CD4-positive, alpha-beta T cell treated with Interferon gamma for 1 hour (primary cell): Measurements from ENCODE around the gene MEP1B.
"Not testable (repeated sequence)": the region's sequence is repeated elsewhere in the genome, so short reads cannot be mapped to it uniquely, and the experiment has no call there.

Experiments
- DNase-seq: peaks from one replicate; pipeline ENCODE4 v3.0.0-alpha.2; 2020

Gene MEP1B

DNA sequence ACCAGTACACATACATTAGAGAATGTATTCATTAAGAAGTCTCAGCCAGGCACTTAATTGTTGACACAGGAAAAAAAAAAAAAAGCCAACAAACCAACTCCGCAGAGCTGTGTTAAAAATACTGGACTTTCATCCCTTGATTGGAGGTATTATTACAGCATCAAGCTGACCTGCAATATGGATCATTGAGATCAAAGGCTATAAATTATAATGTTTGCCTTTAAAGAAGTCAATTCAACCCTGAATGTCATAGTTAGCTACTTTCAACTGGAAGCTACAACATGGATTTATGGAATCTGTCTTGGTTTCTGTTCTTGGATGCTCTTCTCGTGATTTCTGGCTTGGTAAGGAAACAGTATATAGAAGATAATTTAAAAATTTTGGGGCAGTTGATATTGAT is at the start of gene MEP1B:
MEP1B (plus strand) TSS at position 250 of the 400 bp plus-strand sequence; CDS start at position 282, 32 bp downstream.
- no peak for DNase-seq

DNA sequence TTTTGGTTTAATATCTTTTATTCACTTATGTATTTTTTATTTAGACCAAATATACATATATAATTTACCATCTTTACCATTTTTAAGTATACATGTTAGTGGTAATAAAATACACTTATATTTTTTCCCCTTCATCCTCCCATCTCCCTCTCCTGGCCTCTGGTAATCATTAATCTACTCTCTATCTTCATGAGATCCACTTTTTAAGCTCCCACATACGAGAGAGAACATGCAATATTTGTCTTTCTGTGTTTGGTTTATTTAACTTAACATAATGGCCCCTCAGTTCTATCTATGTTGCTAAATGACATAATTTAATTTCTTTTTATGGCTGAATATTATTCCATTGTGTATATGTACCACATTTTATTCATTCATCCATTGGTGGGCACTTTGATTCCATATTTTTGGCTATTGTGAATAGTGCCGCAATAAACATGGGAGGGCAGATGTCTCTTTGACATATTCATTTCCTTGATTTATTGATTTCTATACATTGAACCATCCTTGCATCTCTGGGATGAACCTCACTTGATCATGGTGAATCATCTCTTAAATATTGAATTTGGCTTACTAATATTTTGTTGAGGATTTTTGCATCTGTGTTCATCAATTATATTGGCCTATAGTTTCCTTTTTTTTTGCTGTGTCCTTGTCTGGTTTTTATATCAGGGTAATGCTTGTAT is 41.5 kb upstream of the MEP1B start:
- no peak for DNase-seq

DNA sequence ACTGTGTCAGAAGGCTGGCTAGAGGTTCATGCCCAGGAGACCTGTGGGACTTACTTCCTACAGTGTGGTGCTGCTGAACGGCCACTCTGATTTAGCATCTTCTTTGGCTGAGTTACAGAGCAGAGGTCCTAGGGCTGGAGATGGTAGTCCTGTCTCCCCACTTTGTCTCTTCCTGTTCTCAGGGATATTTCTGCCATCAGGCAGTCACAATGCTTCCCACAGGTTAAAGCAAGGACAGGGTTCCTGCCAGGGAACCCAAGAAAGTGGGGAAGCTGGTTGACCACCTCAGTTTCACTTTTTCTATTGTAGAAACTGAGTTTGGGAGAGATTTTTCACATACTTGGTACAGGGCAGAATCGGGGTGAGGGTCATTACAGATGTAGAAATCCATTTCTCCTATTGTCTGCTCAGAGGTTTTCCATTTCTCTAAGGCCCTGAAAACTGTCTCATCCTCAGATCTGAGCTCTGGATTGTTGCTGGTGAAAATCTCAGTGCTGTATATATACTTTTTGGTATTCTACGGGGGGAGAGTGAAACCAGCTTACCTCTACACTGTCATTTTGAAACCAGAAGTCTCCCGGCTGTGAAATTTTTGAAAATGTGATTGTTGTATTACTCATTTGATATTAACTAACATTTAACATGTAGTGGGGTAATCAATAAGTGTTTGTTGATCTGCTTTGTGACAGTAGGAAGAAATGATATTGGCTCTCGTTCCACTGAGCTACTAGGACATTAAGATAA is 37.0 kb upstream of the MEP1B start:
- DNase-seq = no peak

DNA sequence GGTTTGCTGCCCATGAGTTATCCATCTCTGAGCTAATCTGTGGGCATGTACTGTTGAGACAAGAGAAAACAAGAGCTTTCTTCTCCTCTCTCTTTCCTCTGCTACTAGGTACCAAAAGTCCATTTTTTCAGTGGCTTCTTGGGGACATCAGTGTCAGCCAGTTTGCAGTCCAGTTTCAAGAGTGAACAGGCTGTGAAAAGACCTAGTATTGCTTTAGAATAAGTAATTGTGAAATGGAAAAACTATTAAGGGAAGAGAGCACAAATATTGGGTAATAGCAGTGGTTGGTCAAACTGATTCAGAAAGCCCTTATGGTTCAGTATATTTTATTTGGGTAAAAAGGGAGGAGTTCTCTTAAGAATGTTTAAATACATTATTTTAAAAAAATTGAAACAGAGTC is 33.0 kb upstream of the MEP1B start:
- DNase-seq = no peak

DNA sequence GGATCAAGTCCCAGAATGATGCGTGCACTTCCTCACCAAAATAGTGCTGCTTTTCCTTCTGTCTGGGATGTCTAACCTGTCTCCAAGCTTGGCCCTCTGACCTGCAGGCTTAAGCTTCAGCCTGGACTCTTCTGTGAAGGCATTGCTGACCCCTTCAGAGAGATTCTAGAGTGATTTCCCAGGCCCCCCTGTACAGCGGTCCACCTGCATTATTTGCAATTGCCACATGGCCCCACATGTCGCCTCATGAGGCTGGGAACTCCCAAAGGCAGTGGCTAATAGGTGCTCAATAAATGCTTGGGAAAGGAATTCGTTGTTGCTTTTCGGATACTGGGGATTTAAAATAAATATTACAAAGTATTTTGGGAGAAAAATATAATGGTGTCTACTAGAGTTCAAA is 32.3 kb upstream of the MEP1B start:
- no peak for DNase-seq

DNA sequence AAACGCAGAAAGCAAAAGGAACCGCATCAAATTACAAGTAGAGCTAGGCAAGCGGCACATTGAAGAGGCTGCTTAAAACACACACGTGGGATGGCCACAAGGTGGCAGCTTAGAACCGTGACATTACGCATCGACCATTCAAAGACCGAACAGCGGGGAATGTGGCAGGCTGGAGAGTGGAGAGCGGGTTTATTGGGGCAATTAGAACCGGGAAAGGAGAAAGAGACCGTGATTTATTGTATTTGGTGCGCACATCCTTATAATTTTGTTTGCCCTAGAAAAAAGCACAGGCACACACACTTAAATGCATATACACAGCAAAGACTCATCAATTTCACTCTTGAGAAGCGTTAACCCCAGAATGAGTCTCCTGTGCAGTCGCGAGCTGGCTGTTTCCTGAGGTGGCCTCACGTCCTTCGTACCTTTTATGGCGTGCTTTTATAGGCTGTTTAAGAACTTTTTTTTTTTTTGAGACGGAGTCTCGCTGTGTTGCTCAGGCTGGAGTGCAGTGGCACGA is 31.7 kb upstream of the MEP1B start:
- DNase-seq = peak; percentile 69

DNA sequence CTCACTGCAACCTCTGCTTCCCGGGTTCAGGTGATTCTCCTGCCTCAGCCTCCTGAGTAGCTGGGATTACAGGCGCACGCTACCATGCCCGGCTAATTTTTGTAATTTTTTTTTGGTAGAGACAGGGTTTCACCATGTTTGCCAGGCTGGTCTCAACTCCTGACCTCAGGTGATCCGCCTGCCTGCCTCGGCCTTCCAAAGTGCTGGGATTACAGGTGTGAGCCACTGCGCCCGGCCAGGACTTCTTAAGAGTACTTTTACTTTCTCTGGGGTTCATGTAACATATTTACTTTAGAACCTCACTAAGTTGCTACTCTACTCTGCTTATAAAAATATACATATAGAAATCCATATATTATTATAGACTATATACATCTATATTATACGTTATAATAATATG is 31.2 kb upstream of the MEP1B start:
- DNase-seq = not testable (repeated sequence)

DNA sequence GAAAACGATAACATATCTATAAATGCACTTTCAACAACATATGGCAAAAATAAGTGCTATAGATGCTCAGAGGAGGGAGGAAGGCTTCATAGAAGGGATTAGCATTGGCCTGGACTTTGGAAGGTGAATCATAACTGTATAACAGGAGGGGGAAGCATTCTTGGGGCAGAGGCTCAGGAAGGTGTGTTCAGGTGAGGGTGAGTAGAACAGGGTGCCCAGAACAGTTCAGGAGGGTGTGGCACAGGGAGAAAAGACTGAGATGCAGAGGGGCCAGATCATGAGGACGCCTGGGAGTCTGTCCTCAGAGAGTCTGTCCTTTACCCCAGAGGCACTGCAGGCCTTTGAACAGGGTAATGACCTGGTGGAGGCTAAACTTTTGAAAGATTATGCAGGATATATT is 29.3 kb upstream of the MEP1B start:
- no peak for DNase-seq

DNA sequence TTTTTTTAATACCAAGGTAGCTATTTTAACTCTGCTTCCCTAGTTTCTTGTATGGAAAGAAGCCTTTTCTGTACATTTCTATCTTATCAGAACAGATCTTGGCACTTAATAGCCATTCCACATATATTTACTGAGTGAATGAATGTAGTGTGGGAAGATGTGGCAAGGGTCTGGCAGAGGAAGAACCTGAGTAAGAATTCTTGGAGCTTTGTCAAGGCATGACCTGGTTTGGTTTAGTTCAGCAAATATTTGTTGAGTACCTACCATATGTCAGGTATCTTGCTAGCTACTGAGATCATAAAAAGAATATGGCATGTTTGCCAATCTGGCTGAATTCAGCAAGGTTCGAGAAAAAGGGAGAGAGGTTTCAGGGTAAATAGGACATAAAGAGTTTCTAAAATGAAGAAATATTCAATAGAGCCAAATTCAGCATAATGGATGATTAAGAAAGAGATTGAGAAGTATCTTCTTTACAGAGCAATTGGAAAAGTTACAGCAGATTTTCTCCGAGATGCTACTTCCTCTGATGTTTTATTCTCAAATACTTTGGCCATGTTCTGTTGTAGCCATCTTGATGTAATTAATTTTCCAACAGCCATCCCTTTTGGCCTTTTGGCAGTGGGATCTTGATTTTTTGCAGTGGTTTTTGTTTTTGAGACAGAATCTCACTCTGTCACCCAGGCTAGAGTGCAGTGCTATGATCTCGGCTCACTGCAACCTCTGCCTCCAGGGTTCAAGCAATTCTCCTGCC is 21.7 kb upstream of the MEP1B start:
- DNase-seq = no peak

DNA sequence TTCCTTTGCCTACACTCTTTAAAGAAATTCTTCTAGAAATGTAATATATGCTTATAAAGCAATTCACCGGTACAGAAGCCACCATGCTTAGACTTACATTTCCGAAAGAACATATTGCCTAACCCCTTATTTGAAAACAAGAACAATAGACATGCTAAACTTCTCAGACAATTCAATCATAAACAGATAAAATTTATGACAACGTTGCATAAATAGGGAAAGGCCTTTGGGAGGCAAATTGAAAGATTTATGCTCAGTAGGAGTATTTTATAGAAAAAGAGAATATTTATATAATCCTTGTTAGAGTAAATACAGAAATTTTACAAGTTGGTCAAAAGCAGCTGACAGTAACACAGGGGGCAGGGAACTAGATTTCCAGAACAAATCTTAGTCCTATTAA is 16.2 kb upstream of the MEP1B start:
- DNase-seq = no peak

DNA sequence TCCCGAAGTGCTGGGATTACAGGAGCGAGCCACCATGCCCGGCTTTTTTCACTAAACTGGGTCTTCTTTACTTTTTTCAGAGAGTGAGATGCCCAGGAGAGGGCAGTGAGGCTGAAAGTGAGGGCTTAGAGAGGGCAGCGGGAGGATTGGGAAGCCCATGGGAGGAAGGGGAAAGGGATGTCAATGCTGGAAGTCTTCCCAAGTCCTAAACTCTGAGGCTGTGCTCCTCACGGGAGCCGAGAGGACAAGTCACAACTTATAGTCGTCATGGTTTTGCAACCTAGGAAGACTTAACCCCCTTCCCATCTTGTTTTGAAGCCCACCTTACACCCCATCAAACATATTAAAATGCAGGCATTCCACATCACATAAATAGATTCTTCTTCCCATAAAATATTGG is 15.1 kb upstream of the MEP1B start:
- no peak for DNase-seq

DNA sequence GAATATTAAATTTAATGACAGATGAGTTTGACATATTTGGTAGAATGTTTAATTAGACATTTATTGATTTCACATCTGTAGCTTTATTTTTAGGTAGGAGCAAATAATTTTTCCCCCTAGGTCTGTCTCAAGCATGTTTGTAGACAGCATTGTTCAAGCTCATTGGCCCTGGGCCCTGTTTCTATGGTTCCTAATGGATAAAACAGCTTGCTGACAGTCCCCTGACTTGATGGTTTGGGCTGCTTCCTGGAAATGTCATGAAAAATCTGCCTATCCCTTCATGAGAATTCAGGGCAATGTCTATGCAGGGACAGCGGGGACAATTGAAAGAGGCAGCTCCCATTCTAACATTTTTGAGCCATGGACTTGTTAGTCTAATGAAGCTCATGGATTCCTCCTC is 14.6 kb upstream of the MEP1B start:
- no peak for DNase-seq

DNA sequence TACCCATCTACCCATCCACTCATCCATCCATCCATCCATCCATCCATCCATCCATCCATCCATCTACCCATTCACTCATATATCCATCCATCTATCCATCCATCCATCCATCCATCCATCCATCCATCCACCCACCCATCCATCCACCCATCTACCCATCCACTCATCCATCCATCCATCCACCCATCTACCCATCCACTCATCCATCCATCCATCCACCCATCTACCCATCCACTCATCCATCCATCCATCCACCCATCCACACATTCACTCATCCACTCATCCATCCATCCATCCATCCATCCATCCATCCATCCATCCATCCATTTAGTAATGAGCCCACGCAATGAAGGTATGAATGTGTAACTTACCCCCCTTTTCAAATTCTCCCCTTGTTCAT is 13.1 kb upstream of the MEP1B start:
- not testable (repeated sequence) for DNase-seq

DNA sequence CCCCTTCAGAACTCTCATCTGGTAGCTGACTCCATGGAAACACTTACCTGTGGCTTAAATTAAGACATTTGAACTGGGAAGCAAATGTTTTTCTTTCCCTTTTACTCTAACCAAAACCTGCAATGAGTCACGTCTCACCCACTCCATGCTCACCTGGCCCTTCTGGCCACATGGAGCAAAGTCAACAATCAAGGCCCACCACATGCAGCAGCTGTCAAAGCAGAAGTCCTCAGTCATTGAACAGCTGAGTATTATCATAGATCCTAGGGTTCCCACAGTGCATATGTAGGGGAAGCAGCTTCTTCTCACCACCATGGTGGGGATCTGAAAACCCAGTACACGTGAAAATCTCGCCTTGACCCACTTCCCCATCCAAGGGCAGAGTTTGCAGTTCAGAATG is 12.3 kb upstream of the MEP1B start:
- DNase-seq = no peak

DNA sequence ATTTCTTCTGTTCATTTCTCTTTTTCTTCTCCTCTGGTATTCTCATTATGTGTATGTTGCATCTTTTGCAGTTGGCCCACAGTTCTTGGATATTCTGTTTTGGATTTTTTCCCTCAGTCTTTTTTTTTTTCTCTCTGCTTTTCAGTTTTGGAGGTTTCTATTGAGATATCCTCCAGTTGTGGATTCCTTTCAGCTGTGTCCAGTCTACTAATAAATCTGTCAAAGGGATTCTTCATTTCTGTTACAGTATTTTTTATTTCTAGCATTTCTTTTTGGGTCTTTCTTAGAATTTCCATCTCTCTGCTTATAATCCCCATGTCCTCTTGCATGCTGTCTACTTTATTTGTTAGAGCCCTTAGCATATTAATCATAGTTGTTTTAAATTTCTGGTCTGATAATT is 6.3 kb upstream of the MEP1B start:
- DNase-seq = no peak

DNA sequence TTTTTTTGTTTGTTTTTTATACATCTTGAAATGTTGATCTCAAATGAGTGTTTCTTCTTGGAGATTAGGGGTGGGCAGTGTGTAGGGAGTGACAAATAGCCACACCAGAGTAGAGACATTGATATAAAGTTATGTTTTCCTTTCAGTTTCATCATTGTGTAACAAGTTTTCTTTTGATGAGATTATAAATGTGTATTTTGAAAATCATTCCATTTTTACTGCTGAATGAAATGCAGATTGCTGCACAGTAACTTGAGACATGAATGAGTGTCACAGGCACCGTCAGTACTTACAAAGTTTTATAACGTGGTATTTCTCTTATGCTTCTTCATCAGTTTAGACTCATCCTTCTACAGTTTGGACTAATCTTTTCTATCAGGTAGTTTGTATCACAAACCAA is 370 bp downstream of the MEP1B start:
- DNase-seq = no peak

DNA sequence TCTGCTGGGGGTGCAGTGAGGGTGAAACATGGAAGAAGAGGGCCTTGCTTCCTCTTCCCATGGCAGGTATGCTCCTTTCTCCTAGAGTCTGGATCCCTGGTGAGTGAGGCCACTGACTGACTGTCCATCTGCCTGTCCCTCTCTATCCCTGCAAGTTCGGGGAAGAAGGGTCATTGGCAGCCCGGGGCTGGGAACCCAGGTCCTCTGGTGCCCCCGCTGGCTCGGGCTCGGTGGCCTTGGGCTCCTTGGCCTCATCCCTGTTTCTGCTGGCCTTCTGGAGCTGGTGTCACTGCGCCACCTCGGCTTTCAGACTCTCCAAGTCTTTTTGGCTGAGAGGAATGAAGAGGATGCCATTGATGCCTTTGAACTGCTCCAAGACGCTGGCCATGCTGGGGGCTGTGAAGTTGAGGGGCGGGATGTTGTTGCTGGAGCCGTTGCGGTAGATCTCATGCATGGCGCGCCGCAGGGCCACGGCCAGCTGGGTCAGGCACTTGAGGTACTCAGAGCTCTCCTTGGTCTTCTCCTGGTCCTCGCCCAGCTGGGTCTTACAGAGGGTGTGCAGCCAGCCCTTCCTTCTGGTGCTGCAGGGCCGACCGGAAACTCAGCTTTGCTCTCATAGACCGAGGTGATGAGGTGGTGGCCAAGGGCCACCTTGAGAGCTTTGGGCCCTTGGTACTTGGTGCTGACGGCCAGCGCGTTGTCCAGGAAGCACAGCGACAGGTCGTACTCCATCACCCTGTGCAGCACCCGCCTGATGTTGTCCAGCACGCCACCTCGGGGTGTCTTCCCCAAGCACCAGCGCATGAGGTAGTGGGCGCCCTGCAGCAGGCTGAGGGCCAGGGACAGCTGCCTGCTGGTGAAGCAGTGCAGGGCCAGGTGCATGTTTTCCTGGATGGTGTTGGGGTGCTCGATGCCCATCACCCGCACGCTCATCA is 6.3 kb downstream of the MEP1B start:
- DNase-seq = no peak

DNA sequence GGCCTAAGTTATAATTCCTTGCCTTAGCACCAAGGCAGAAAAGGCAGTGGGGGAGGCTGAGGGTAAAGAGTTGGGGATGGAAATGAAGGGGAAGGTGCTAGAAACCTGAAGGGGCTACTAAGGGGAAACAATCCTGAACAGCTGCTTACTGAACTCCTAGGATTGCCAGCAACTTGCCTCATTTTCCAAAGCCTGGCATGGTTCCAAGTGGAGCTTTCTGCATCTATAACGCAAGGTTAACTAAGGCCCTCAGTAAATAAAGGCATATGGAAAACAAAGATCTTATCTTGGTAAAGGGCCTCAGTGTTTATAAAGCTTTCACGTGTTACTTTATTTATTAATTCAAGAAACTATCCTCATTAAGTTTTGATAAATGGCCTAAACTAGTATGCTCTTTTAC is 10.9 kb downstream of the MEP1B start:
- DNase-seq = no peak

DNA sequence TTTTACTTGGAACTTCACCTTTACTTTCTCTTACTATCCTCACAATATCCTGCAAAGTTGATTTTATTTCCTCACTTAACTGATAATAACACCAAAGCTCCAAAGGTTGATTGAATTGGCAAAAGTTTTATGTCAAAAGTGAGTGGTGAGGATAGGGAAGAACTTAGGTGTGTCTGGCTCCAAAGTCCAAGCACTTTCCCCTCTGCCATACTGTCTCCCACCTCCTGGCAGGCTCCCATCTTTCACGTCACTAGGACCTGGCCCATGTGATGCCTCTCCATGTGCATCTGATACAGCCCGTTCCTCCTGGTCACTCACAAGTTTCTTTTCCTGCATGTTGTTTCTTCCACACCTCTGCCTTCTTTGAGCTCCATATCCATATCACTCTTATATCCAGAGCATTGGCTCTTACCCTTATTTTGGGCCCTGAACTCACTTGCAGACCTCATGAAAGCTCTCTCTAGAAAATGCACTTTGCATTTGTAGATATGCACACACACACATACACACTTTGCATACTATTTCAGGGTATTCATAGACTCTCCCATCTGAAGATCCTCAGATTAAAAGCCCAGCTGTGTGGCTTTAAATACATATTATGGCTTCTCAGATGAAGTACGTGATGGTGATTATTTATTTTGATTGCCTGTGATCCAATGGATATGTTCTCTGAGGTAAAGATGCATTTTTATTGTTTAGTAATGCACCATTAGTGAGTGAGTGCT is 12.3 kb downstream of the MEP1B start:
- no peak for DNase-seq

DNA sequence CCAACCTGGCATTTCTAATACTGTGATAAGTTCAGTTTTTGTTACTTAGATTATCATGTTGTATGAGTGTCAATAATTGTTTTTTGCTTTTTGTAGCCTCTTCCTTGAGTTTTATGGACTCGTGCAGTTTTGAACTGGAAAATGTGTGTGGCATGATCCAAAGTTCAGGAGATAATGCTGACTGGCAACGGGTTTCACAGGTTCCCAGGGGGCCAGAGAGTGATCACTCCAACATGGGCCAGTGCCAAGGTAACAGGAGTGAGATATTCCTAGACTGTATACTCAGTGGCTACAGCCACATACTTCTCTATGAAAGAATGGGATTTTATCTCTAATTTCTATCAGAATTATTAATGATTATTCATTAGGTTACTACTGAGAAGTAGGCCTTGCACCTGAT is 18.2 kb downstream of the MEP1B start:
- DNase-seq = no peak

DNA sequence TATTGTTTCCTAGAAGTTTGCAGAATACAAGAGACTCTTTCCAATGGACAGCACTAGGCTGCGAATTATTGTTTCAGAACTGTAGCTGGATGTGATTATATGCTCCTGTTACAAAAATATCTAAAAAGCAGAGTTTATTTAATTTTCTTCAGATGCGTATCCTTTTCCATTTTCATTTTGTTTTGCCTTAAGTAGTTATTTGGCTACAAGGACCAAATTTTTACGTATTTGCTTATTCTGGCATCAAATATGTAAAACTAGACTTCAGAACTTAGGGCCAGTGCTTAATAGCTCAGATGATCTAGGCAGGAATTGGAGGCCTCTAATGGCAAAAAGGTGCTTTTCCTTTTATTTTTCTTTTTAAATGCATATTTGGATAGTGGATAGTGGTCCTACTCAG is 18.7 kb downstream of the MEP1B start:
- no peak for DNase-seq
